Measurements from ENCODE around the gene GLI3.

GRCh38 chr7:42226354-42226941 is 10.6 kb downstream of the GLI3 start:
- no peak for TF ChIP-seq SUZ12 (IDR thresholded peaks at IDR 0.05; ENCODE audit: extremely low read depth, insufficient read depth, insufficient read length)
- TF ChIP-seq ZNF274 (IDR thresholded peaks at IDR 0.05; ENCODE audit: low read depth, low read length), result no peak
